Measurements from ENCODE around the gene SIL1.
"Not testable (repeated sequence)": the region's sequence is repeated elsewhere in the genome, so short reads cannot be mapped to it uniquely, and the experiment has no call there.

Gene SIL1

GRCh38 chr5:139197710-139198669 lies at the start of gene SIL1:
TSS of gene SIL1 (minus strand) at chr5:139198368. CDS start at chr5:139127843, 70,525 bp downstream.
- peaks cover 5% of the 10 kb centered on the region for H3K36me3 Mint-ChIP-seq
- H3K4me1 Mint-ChIP-seq: peaks cover 13% of the 10 kb centered on the region
- ATAC-seq (ENCODE audit: low read depth) (peak; percentile 97), DNase-seq (ENCODE audit: low spot score in 2 of 2) (peak; percentile 88 to 93)
- no peaks in the 10 kb centered on the region for H3K27me3 Mint-ChIP-seq
- no peaks in the 10 kb centered on the region for H3K9me3 Mint-ChIP-seq
- H3K27ac Mint-ChIP-seq: peak within 1 kb of the TSS; percentile 93
- peak within 1 kb of the TSS; percentile 90 for H3K4me3 Mint-ChIP-seq

GRCh38 chr5:139246394-139246793 lies 48.2 kb upstream of the SIL1 start:
- Mint-ChIP-seq H3K27ac (no peak overlapping the region), H3K27me3 (peaks cover 1% of the 10 kb centered on the region), H3K9me3 (no peaks in the 10 kb centered on the region), H3K4me1 (peaks cover 3% of the 10 kb centered on the region), H3K4me3 (no peak overlapping the region), H3K36me3 (no peaks in the 10 kb centered on the region)
- ATAC-seq (ENCODE audit: low read depth) (no peak), DNase-seq (ENCODE audit: low spot score in 2 of 2) (no peak)

GRCh38 chr5:139245637-139246339 lies 47.6 kb upstream of the SIL1 start:
- Mint-ChIP-seq H3K27me3 (peaks cover 3% of the 10 kb centered on the region), H3K9me3 (no peaks in the 10 kb centered on the region), H3K36me3 (no peaks in the 10 kb centered on the region), H3K27ac (no peak overlapping the region), H3K4me3 (no peak overlapping the region), H3K4me1 (no peaks in the 10 kb centered on the region)
- DNase-seq (ENCODE audit: low spot score in 2 of 2): no peak
- no peak for ATAC-seq (ENCODE audit: low read depth)

GRCh38 chr5:139243425-139243970 lies 45.3 kb upstream of the SIL1 start:
- H3K9me3 Mint-ChIP-seq: no peaks in the 10 kb centered on the region
- H3K4me3 Mint-ChIP-seq: no peak overlapping the region
- DNase-seq (ENCODE audit: low spot score in 2 of 2) (no peak), ATAC-seq (ENCODE audit: low read depth) (no peak)
- peaks cover 9% of the 10 kb centered on the region for H3K27me3 Mint-ChIP-seq
- no peaks in the 10 kb centered on the region for H3K36me3 Mint-ChIP-seq
- H3K27ac Mint-ChIP-seq: no peak overlapping the region
- H3K4me1 Mint-ChIP-seq: no peaks in the 10 kb centered on the region

- Mint-ChIP-seq H3K9me3 (no peaks in the 10 kb centered on the region), H3K27ac (no peak overlapping the region), H3K27me3 (peaks cover 12% of the 10 kb centered on the region), H3K36me3 (no peaks in the 10 kb centered on the region), H3K4me3 (no peak overlapping the region), H3K4me1 (no peaks in the 10 kb centered on the region)
- ATAC-seq (ENCODE audit: low read depth) (no peak), DNase-seq (ENCODE audit: low spot score in 2 of 2) (no peak)
These were observed 43.0 kb upstream of the SIL1 start for GRCh38 chr5:139241139-139241538.

GRCh38 chr5:139236479-139236878 lies 38.3 kb upstream of the SIL1 start:
- no peak for DNase-seq (ENCODE audit: low spot score in 2 of 2)

DNA sequence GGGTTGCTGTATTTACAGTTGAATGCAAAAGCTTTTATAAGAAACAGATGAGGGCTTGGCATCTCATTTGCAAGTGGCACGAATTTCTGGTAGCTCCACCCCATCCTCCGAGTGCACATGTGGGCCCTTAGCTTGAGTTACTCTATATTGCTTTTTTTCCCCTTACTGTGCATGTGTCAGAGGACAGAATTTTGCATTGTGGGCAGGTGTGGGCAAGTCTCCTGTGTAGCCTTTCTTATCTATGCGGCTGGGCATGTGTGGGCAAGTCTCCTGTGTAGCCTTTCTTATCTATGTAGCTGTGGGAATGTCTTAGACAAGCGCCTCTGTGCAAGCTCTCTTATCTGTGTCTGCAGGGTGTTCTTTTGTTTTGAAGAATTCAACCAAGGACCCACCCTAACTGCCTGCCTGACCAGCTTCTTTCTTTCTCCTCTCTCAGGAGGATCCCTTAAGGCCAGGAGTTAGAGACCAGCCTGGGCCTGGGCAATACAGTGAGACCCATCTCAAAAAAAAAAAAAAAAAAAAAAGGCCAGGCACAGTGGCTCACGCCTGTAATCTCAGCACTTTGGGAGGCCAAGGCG lies 34.1 kb upstream of the SIL1 start:
- H3K27me3 Mint-ChIP-seq: no peaks in the 10 kb centered on the region
- no peaks in the 10 kb centered on the region for H3K9me3 Mint-ChIP-seq
- H3K4me1 Mint-ChIP-seq: no peaks in the 10 kb centered on the region
- DNase-seq (ENCODE audit: low spot score in 2 of 2) (no peak), ATAC-seq (ENCODE audit: low read depth) (no peak)
- H3K27ac Mint-ChIP-seq: no peak overlapping the region
- no peak overlapping the region for H3K4me3 Mint-ChIP-seq
- H3K36me3 Mint-ChIP-seq: no peaks in the 10 kb centered on the region

More at GRCh38 chr5:139236479-139236878, 38.3 kb upstream of the SIL1 start:
- Mint-ChIP-seq H3K4me3 (no peak overlapping the region), H3K36me3 (no peaks in the 10 kb centered on the region), H3K27ac (no peak overlapping the region), H3K4me1 (no peaks in the 10 kb centered on the region), H3K9me3 (no peaks in the 10 kb centered on the region), H3K27me3 (peaks cover 10% of the 10 kb centered on the region)
- ATAC-seq (ENCODE audit: low read depth): no peak

DNA sequence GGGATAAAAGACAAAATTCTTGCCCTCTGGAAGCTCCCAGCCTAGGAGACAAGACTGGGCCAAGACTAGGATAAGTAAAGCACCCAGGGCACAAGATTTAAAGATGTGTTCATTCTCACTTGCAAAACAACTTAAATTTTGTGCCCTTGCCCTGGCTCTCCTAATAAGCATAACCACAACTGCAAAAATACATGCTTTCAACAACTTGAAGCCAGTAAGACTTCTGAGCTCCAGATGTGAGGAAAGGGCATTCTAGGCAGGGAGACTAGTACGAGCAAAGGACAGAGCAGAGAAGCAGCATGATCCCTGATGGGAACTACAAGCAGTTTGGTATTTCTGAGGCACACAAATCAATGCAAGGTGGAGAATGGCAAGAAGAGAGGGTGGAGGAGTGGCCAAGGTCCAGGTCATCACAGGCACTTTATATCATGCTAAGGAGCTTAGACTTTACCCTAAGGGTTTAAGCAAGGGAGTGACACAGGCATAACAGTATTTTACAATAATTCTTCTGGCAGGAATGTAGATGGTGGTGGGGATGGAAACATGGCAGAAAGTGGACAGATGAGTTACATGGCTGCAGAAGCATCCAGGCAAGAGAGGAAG lies 30.1 kb upstream of the SIL1 start:
- DNase-seq (ENCODE audit: low spot score in 2 of 2) (no peak), ATAC-seq (ENCODE audit: low read depth) (no peak)
- H3K4me3 Mint-ChIP-seq: no peak overlapping the region
- H3K4me1 Mint-ChIP-seq: no peaks in the 10 kb centered on the region
- no peaks in the 10 kb centered on the region for H3K36me3 Mint-ChIP-seq
- peaks cover 5% of the 10 kb centered on the region for H3K27me3 Mint-ChIP-seq
- no peaks in the 10 kb centered on the region for H3K9me3 Mint-ChIP-seq
- no peak overlapping the region for H3K27ac Mint-ChIP-seq

- no peak for DNase-seq (ENCODE audit: low spot score in 2 of 2)
- H3K27ac Mint-ChIP-seq: no peak overlapping the region
- H3K27me3 Mint-ChIP-seq: peaks cover 10% of the 10 kb centered on the region
- no peaks in the 10 kb centered on the region for H3K9me3 Mint-ChIP-seq
- ATAC-seq (ENCODE audit: low read depth): no peak
- no peaks in the 10 kb centered on the region for H3K4me1 Mint-ChIP-seq
- no peaks in the 10 kb centered on the region for H3K36me3 Mint-ChIP-seq
- H3K4me3 Mint-ChIP-seq: no peak overlapping the region
These were observed 28.0 kb upstream of the SIL1 start for GRCh38 chr5:139226131-139226530.

DNA sequence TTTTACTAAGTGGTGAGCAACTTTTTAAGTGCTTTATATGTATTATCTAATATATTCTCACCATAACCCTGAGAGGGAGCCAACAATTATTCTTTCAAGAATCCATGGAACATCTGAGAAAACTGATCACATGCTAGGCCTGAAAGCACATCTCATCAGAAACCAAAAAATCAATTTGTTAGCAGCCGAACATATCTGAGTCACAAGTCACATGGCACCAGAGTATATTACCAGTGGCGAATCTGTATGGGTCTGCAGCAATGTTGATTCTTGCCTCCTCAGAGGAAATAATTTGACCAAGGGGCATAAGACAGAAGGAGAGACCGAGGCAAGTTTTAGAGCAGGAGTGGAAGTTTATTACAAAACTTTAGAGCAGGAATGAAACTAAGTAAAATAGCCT lies 25.3 kb upstream of the SIL1 start:
- Mint-ChIP-seq H3K27ac (no peak overlapping the region), H3K4me3 (no peak overlapping the region), H3K36me3 (no peaks in the 10 kb centered on the region), H3K27me3 (peaks cover 12% of the 10 kb centered on the region), H3K4me1 (no peaks in the 10 kb centered on the region), H3K9me3 (peaks cover 1% of the 10 kb centered on the region)
- DNase-seq (ENCODE audit: low spot score in 2 of 2) (no peak), ATAC-seq (ENCODE audit: low read depth) (no peak)

DNA sequence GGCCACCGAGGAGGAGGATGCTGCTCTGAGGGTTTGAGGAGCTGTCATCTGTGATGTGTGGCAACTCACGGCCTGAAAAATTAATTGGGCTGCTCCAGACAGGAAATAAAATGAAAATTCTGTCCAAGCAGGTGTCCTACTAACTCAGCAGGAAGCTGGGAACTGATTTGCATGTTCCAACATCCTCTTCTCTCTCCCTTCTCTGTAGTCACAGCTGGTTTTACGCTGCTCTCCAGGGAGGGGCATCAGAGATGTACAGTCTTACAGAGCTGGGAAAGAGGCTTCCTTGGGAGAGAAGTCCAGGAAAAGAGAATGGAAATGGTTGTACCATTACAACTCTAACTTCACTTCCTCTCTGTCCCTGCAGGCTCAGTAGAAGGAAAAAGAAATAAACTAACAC lies 24.2 kb upstream of the SIL1 start:
- H3K4me3 Mint-ChIP-seq: no peak overlapping the region
- no peak overlapping the region for H3K27ac Mint-ChIP-seq

DNA sequence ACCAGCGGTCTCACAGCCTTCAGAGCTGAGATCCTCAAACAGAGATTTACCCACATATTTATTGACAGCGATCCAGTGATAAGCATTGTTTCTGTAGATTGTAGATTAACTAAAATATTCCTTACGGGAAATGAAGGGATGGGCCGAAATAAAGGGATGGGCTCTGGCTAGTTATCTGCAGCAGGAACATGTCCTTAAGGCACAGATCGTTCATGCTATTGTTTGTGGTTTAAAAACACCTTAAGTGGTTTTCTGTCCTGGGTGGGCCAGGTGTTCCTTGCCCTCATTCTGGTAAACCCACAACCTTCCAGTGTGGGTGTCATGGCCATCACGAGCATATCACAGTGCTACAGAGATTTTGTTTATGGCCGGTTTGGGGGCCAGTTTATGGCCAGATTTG lies 19.9 kb upstream of the SIL1 start:
- ATAC-seq (ENCODE audit: low read depth); H3K27ac Mint-ChIP-seq; H3K4me1 Mint-ChIP-seq; H3K36me3 Mint-ChIP-seq; H3K27me3 Mint-ChIP-seq; H3K9me3 Mint-ChIP-seq; H3K4me3 Mint-ChIP-seq; DNase-seq (ENCODE audit: low spot score in 2 of 2): not testable (repeated sequence)

More for the DNA sequence above, 24.2 kb upstream of the SIL1 start:
- H3K4me1 Mint-ChIP-seq: no peaks in the 10 kb centered on the region
- H3K27me3 Mint-ChIP-seq: peaks cover 12% of the 10 kb centered on the region
- peaks cover 1% of the 10 kb centered on the region for H3K9me3 Mint-ChIP-seq
- DNase-seq (ENCODE audit: low spot score in 2 of 2) (no peak), ATAC-seq (ENCODE audit: low read depth) (no peak)
- H3K36me3 Mint-ChIP-seq: no peaks in the 10 kb centered on the region

DNA sequence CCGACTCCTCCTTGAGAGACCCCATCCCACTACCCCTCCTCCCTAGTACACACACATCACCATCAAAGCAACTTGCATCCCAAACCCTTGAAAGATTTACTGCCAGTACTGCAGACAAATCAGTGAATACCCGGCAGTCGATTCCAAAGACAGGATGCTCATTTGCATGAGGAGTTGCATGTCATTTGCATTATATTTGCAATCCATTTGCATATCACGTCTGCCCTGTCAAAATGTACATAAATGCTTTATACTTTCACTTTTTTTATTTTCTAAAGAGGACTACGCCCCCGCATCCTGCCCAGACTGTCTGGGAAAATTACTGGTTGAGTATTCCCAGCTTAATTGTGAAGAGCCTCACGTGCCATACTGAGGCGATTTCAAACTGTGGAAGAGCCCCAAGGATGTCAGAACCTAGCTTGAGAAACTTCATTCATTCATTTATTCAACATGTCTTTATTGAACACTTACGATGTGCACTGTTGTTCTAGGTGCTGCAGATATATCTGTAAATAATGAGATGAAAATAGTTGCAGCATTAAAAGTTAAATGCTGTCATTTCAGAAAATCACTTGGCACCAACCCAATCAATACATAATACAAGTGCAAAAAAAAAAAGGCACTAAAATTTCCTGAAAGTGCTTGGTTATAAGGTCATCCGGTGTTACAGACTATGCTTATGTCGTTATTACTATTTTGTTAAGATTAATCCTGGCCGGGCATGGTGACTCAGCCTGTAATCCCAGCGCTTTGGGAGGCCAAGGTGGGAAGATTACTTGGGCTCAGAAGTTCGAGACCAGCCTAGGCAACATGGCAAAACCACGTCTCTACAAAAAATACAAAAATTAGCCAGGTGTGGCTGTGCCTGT lies 17.2 kb upstream of the SIL1 start:
- H3K27ac Mint-ChIP-seq: no peak overlapping the region
- no peaks in the 10 kb centered on the region for H3K4me1 Mint-ChIP-seq
- peaks cover 1% of the 10 kb centered on the region for H3K9me3 Mint-ChIP-seq
- H3K4me3 Mint-ChIP-seq: no peak overlapping the region
- ATAC-seq (ENCODE audit: low read depth) (no peak), DNase-seq (ENCODE audit: low spot score in 2 of 2) (no peak)
- H3K27me3 Mint-ChIP-seq: peaks cover 2% of the 10 kb centered on the region
- no peaks in the 10 kb centered on the region for H3K36me3 Mint-ChIP-seq

Data from memory B cell (primary cell).